DMS153 (cell line): ENCODE data around the gene KLHL17.
"Not testable (repeated sequence)": the region's sequence is repeated elsewhere in the genome, so short reads cannot be mapped to it uniquely, and the experiment has no call there.

Experiments used
- DNase-seq: peaks from one replicate; lab custom pipeline; 2025; lab: John Stamatoyannopoulos, UW

Gene KLHL17

DNA sequence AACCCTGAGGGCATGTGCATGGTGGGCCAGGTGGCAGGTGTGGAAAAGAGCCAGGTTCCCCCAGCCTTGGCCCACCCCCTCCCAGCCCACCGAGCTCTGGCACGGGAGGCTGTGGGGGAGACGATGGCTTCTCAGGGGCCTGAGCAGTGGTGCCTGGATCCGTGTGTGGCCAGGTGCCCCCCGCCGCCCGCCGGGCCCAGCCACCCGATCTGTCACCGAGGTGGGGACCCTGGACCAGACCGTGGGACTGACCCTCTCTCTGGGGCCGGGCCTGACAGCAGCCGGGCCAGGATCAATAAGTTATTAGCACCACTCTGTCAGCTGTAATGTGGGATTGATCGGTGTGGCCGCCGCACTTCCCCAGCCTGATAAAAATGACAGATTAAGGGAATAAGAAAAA is 22.9 kb upstream of the KLHL17 start:
- no peak for DNase-seq

DNA sequence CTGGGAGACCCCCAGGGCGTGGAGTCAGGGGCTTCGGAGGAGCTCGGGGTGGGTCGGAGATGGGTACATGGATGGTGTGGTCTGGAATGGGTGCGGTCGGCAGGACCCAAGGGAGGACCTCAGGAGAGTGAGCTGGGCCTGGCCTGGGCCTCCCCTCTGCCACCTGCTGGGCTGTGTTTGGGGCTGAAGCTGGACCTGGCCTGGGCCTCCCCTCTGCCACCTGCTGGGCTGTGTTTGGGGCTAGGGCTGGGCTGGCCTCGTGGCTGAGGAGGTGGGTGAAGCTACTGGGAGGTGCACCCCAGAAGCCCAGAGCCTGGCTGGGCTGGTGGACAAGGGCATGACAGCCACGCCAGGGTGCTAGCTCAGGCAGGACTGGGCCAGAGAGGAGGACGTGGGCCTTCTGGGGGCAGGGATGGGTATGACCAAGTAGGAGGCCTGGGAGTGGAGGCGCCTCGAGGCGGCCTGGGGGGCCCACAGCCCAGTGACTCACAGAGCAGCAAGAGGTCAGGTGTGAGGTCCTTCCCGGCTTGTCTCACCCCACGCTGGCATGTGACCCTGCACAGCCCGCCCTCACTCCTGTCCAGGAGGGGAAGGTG is 22.2 kb upstream of the KLHL17 start:
- DNase-seq: no peak

DNA sequence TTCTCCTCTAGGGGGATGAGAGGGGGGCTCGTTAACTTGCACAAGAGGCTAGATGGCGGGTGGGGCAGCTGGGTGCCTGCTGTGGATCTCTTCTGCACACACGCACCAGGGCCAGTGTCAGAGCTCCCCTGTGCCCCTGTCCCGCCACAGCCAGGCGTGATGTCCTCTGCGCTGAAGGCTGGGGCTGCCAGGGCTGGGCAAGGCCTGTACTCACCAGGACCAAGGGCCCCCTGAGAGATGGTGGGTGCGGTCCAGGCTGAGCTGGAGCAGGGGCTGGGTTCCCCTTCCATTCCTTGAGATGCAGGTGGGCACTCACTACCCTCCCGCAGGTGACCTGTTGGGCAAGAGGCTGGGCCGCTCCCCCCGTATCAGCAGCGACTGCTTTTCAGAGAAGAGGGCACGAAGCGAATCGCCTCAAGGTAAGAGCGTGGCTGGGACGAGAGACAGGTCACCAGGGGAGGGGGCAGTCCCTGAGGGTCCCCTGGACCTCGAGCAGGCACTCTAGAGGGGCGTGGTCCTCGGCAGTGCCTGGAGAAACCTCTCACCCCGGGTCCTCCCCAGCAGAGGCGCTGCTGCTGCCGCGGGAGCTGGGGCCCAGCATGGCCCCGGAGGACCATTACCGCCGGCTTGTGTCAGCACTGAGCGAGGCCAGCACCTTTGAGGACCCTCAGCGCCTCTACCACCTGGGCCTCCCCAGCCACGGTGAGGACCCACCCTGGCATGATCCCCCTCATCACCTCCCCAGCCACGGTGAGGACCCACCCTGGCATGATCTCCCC is 21.5 kb upstream of the KLHL17 start:
- DNase-seq: no peak

DNA sequence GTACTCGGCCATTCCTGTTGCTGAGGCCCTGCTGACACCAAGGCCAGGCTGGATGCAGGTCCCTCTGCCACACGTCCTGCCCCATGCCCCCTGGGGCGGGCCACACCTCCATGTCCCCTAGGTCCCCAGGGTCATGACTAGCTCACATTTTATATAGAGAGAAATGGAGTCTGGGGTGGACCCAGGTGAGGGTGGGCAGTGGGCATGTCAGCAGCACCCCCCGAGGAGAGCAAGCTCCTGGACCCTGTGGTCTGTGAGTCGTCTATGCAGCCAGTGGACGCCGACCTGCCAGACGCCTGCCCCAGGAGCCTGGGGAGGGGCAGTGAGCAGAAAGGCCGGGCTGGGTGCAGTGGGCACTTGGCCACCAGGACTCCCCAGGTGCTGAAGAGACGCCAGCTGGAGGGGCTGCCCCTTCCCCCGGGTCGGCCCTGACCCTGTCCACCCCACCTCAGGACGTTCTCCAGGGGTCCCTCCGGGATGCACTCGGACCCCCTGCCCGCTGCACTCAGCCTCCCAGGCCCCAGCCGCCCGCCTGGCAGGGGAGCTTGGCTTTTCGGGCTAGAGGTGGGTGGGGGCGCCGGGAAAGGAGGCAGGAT is 20.8 kb upstream of the KLHL17 start:
- DNase-seq: no peak

DNA sequence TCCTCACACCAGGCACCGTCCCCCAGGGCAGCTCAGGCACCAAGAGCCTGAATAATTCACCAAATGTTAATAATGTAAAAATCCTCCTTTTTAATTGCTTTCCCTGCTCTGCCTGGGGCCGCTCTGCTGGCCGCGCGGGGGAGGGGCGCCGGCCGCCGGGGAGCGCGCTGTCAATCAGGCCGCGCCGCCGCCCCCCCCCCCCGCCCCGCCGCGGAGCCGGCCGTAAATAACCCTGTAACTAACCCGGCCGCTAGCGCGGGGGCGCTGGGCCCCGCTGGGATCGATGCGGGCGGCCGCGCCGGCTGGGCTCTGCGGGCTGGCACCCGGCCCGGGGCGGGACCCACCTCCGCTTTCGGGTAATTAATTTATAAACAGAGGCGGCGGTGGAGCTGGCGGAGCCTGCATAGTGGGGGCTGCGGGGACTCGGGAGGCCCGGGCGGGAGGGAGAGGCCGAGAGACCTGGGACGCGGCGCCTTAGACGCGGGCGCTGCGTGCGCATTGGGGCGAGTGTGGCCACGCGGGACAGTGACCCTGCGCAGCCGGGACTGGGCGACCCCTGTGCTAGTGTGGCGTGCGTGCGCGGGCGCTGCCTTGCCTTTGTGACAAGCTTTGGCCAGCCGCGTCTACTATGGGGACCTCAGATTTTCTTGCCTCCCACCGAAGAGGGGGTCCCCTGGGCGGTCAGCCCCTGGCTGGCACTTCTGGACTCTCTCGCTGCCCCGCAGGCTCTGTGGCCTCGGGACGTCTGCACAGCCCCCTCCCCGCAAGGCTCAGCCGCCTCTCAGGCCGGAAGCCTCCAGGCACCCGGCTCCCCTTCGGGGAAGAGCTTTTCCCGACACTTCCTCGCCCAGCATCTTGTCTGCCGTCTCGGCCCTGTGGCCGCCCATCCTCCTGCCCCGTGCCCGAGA is 20.0 kb upstream of the KLHL17 start:
- DNase-seq: peak; percentile 59

DNA sequence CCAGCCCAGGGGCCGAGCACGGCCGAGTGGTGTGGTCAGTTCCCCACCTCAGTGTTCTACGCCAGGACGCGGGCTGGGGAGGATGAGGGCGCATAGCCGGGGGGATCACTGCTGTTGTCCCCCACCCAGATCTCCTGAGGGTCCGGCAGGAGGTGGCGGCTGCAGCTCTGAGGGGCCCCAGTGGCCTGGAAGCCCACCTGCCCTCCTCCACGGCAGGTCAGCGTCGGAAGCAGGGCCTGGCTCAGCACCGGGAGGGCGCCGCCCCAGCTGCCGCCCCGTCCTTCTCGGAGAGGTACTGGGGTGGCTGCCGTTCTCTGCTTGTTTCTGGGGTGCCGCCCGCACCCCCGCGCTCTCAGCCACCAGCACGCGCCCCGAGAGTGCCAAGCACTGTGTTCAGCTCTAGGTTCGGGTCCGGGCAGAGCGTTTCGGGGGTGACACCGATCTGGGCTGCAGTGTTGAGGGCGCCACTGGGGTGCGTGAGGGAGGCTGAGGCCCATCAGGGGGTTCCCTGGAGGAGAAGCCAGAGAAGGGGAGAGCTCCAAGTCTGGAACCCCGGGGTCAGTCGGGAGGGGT is 19.3 kb upstream of the KLHL17 start:
- no peak for DNase-seq

DNA sequence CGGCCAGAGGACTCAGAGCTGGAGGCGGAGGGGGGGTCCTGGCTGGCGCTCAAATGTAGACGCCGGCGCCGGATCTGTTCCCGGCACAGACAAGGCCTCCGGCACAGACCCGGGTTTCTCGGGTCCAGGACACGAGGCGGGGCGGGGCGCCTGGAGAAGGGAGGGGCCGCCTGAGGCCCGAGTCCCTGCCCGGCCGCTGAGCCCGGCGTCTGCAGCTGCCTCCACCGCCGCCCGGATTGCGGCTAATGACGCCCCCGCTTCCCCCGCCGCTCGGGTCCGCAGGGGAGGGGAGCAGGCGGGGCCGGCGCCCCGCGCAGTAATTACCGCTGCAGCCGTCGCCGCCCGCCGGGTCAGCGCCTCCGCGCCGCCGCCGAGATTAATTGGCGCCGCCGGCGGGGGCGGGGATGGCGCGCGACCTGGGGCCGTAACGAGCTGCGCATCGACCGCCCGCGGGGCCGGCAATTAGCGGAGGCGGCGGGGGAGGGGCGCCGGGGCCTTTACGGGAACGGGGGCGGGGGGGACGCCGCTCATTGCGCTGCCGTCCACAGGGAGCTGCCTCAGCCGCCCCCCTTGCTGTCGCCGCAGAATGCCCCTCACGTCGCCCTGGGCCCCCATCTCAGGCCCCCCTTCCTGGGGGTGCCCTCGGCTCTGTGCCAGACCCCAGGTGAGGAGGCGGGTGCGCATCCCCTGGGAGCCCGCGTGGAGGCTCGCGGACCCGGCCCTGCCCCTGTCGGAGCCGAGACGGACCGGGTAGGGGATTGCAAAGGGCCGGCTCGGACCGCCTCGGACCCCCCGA is 18.6 kb upstream of the KLHL17 start:
- DNase-seq: peak; percentile 77

DNA sequence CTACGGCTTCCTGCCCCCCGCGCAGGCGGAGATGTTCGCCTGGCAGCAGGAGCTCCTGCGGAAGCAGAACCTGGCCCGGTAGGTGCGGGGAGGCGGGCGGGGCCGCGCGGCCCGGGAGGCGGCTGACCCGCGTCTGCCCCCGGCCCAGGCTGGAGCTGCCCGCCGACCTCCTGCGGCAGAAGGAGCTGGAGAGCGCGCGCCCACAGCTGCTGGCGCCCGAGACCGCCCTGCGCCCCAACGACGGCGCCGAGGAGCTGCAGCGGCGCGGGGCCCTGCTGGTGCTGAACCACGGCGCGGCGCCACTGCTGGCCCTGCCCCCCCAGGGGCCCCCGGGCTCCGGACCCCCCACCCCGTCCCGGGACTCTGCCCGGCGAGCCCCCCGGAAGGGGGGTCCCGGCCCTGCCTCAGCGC is 18.0 kb upstream of the KLHL17 start:
- DNase-seq: no peak

DNA sequence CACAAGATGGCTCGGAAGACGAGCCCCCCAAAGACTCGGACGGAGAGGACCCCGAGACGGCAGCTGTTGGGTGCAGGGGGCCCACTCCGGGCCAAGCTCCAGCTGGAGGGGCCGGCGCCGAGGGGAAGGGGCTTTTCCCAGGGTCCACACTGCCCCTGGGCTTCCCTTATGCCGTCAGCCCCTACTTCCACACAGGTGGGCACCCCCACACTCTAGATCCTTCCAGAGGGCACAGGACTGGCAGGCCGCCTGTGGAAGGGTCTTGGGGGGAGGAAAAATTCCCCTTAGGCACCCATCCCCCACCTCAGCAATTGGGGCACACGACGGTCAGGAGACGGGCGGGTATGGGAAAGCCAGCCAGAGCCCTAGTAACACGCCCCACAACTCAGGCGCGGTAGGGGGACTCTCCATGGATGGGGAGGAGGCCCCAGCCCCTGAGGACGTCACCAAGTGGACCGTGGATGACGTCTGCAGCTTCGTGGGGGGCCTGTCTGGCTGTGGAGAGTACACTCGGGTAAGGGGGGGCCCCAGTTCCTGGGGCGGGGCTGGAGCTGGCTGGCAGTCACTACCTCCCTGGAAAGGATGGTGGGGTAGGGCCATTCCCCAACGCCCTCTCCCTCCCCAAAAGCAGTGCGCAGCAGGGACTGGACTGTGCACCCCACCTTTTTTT is 17.4 kb upstream of the KLHL17 start:
- no peak for DNase-seq

DNA sequence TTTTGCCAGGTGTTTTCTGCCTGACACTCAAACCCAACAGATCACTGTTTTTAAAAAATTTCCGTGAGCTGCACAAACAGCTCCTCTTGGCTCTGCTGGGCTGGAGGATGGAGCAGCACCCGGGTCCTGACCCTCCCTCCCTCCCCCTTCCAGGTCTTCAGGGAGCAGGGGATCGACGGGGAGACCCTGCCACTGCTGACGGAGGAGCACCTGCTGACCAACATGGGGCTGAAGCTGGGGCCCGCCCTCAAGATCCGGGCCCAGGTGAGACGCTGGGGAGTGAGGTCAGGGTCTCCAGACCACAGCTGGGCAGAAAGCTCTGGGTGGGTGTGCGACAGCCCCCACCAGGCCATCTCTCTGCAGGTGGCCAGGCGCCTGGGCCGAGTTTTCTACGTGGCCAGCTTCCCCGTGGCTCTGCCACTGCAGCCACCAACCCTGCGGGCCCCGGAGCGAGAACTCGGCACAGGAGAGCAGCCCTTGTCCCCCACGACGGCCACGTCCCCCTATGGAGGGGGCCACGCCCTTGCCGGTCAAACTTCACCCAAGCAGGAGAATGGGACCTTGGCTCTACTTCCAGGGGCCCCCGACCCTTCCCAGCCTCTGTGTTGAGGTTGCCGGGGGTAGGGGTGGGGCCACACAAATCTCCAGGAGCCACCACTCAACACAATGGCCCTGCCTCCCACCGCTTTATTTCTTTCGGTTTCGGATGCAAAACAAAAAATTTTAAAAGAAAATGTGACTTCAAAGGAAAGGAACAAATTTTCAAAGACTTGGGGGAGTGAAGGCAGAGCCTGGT is 16.6 kb upstream of the KLHL17 start:
- DNase-seq: no peak

DNA sequence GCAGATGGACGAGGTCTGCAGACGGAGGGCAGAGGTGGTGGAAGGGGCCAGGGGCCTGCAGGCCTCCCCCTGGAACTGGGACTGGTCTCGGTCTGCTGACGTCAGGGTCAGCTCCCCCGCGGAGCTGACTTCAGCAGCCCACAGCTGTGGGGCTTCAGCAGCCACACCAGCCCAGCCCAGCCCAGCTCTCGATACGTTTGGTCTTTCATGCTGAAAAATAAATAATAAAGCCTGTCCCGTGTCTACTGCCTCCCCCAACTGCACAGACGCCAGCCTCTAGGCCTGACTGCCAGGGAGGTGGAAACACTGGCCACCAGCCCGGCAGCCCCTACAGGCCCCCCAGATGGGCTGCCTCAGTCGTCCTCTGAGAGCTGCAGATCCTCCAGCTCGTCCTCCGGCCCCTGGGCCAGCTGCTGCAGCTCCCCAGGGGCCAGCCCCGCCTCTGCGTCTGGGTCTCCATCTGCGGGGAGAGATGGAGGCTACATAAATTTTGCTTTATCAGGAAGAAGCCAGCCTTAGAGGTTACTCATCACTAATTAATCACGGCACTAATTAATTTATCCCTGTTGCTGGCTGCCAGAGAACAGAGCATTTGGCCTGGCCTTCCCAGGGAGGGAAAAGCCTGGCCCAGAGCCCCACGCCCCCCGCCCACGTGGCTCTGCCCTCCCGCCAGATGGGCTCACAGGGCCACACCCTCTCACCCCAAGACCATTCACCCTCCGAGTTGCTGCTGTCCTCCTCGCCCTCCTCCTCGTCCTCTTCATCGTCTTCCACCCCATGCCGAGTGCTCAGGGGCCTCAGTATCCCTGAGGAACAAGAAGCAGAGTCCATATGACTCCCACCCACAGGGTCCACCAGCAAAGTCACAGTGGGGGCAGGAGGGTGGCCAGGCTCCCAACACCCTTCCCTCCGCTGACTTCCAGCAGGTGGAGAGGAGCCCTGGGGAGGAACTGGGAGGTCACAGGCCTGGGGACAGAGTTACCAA is 15.8 kb upstream of the KLHL17 start:
- DNase-seq: no peak

DNA sequence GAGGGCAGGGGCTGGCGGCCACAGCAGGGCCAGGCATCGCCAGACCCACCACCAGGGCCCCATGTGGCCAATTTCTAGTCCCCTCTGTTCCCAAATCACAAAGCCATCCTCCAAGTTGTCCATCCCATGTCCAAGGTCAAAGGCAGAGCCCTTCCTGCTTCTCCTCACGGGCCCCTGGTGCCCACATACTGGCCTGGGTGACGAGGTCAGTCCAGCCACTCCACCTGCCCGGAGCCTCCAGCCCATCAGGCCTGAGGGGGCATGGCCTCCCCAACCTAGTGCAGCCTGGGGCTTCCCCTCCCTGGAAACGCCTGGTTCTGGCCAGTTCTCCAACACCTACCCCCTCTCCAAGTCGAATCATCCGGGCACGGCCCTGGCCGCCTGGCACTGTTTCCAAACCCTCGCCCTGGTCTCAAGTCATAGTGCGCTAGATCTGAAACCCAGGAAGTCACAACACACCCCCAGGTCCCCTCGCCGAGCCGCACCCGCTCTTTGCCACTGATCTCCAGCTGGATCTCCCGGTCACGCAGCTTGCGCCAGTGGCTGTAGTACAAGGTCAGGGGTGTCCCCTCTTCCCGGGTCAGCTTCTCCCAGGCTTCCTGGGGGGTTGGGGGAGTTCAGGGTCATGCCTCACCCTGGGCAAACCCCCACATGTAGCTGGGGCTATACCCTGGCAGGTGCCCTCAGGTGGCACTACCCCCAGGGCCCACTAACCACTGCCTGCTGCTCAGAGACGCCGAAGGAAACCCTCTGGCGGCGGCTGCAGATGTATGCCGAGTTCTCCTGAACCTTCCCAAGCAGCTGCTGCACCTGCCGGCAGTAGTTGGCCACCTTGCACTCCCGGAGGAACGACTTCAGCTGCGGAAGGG is 14.5 kb upstream of the KLHL17 start:
- DNase-seq: no peak

DNA sequence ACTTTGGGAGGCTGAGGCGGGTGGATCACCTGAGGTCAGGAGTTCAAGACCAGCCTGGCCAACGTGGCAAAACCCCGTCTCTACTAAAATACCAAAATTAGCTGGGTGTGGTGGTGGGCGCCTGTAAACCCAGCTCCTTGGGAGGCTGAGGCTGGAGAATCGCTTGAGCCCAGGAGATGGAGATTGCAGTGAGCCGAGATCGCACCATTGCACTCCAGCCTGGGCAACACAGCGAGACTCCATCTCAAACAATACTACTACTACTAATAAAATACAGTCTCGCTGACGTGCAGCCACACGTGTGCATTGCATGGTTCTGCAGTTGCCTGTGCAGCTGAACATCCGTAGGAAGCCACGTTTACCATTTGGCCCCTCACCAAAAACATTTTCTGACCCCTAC is 13.6 kb upstream of the KLHL17 start:
- not testable (repeated sequence) for DNase-seq

DNA sequence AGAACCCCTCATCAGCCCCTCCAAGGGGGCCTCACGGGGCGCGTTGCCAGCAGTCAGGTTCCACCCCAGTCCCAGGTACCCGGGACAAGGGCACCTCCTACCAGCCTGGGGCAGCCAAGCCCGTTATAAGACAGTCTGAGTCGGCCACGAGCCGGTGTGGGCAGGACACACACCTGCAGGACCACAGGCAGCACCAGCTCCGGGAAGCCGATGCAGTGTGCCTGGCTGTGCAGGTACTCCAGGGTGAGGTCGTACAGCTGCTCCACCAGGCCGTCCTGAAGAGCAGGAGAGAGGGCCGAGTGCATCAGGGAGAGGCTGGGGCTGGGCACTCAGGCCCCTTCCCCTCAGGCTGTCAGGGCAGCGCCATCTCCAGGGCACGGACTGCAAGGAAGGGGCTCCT is 12.4 kb upstream of the KLHL17 start:
- DNase-seq: no peak

DNA sequence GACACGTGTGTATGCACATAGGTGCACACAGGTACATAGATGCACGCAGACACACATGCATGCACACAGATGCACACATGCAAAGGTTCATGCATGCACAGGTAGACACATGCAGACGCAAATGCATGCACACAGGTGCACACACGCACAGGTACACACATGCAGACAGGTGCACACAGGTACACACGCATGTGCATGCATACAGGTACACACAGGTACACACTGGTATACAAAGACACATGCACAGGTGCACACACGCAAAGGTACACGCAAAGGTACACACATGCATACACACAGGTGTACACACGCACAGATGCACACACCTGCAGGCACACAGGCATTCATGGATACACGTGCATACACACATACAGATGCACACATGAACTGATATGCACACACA is 10.1 kb upstream of the KLHL17 start:
- no peak for DNase-seq

DNA sequence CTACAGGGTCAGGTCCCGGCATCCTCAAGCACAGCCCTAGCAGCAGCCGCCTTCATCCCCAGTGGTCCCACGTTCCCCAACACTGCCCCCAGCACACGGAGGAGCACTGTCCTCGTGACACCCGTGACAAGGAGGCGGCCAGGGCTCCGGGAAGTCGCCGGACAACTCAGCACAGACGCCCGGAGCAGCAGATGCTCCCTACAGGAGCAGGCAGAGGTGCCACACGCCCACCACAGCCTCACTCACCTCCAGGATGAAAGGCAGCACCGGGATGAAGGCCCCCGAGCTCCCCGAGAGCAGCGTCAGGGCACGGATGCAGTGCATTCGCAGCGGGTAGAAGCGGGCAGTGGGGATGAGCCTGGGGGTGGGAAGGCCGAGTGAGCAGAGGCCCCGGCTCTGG is 9.5 kb upstream of the KLHL17 start:
- DNase-seq: no peak

DNA sequence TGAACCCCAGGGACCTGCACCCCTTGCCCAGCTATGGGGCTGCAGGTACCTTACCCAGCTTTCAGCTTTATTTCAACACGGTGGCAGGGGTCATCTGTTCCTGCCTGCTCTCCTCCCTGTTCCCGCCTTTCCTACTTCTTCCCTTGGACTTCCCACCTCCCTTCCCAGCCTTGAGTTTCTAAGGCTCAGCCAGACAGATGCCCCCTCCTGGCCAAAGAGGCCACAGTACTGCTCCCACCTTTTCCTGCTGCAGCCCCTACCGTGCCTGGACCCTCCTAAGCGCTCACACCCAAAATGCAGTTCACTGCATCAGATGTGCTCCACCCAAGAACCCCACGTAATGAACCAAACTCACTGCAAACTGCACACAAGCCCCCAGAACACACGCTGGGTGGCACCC is 9.0 kb upstream of the KLHL17 start:
- no peak for DNase-seq

DNA sequence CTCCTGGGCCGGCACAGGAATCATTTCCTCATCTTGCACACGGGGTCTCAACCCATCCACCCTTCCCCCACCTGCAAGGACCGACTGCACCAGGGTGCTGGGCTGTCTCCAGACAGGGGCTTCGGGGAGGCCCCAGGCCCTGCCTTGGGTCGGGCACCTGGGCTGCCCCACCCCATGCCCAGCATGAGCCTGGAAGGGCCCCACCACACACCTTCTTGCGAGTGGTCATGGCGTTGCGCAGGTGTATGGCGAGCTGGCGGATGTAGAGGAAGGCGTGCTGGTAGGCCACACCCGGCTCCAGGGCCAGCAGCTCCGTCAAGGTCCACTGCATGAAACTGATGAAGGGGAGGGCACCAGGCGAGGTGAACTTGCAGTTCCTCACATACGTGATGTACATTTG is 8.2 kb upstream of the KLHL17 start:
- no peak for DNase-seq
